ENCODE measurements around the gene DDB1. TPM values are rescaled to one million over a fixed set of nuclear protein-coding genes. Genes with fewer than 3 reads are reported as not detected.

The DDB1 gene
- total and polyA plus RNA-seq, 2 of the 13 experiments (the other 11 are each of a cell fraction or from before 2014, with no cell fraction given): 217 to 266 TPM

- TF ChIP-seq ZNF589 (CRISPR knock-in tag; conservative IDR thresholded peaks at IDR 0.05) (0 out of 2 replicates have a peak, but pooled peaks have one; percentile 44), RNF219 (CRISPR knock-in tag; IDR thresholded peaks at IDR 0.05) (no peak), GFI1 (CRISPR knock-in tag; IDR thresholded peaks at IDR 0.05; ENCODE audit: borderline replicate concordance) (peak; percentile 53; the same call in 1 of the 2 replicates), DMAP1 (CRISPR knock-in tag; IDR thresholded peaks at IDR 0.05) (peak; percentile 49; the same call in 1 of the 2 replicates), TRAFD1 (CRISPR knock-in tag; IDR thresholded peaks at IDR 0.05; ENCODE audit: borderline replicate concordance) (peak; percentile 86; the same call in 1 of the 2 replicates), HIVEP1 (CRISPR knock-in tag; IDR thresholded peaks at IDR 0.05) (no peak), THYN1 (CRISPR knock-in tag; IDR thresholded peaks at IDR 0.05; ENCODE audit: borderline replicate concordance, low read depth) (no peak), ARID4A (CRISPR knock-in tag; IDR thresholded peaks at IDR 0.05; ENCODE audit: borderline replicate concordance) (peak; percentile 72), ZFP91 (CRISPR knock-in tag; IDR thresholded peaks at IDR 0.05; ENCODE audit: borderline replicate concordance) (peak; percentile 64; the same call in 1 of the 2 replicates), FOXP1 (IDR thresholded peaks at IDR 0.05) (no peak), FOXP1 (CRISPR knock-in tag; IDR thresholded peaks at IDR 0.05) (0 out of 2 replicates have a peak, but pooled peaks have one; percentile 31), SSRP1 (CRISPR knock-in tag; IDR thresholded peaks at IDR 0.05) (peak; percentile 19; the same call in 1 of the 2 replicates), ERF (CRISPR knock-in tag; IDR thresholded peaks at IDR 0.05) (peak; percentile 56; the same call in 1 of the 2 replicates), ZFX (CRISPR knock-in tag; IDR thresholded peaks at IDR 0.05; ENCODE audit: low read depth) (peak; percentile 76)
These were observed 1.8 kb upstream of the DDB1 start (continued) for GRCh38 chr11:61334434-61335354.
